Retinal pigment epithelial cell (primary cell): ENCODE data around the gene UBE2K.
"Not testable (repeated sequence)": the region's sequence is repeated elsewhere in the genome, so short reads cannot be mapped to it uniquely, and the experiment has no call there.

Experiments
- DNase-seq: peaks from one replicate; pipeline ENCODE4 v3.0.0-alpha.2; 2010; ENCODE audit warnings: low read depth
- H3K4me3 ChIP-seq: 2 replicates; pipeline ENCODE4 v1.5.1; 2011; ENCODE audit warnings: mild to moderate bottlenecking, low read length, control low read depth, moderate library complexity
- CTCF ChIP-seq: conservative IDR thresholded peaks from 2 replicates; pipeline ENCODE4 v1.5.1; 2011; ENCODE audit warnings: low read depth, low read length, control low read depth, inconsistent platforms

The UBE2K gene

GRCh38 chr4:39712819-39713607 is 15.1 kb downstream of the UBE2K start:
- no peak for DNase-seq
- no peak for TF ChIP-seq CTCF
- no peak overlapping the region for H3K4me3 ChIP-seq

GRCh38 chr4:39713691-39714090 is 15.8 kb downstream of the UBE2K start:
- no peak overlapping the region for H3K4me3 ChIP-seq
- no peak for TF ChIP-seq CTCF
- no peak for DNase-seq

GRCh38 chr4:39714166-39714565 is 16.2 kb downstream of the UBE2K start:
- TF ChIP-seq CTCF = no peak
- no peak for DNase-seq
- H3K4me3 ChIP-seq = no peak overlapping the region

- no peak for TF ChIP-seq CTCF
- DNase-seq = no peak
- no peak overlapping the region for H3K4me3 ChIP-seq
Observed at GRCh38 chr4:39715788-39716187, 17.9 kb downstream of the UBE2K start.

- no peak for TF ChIP-seq CTCF
- no peak for DNase-seq
- no peak overlapping the region for H3K4me3 ChIP-seq
Observed at GRCh38 chr4:39716356-39716755, 18.4 kb downstream of the UBE2K start.

GRCh38 chr4:39717743-39718142 is 19.8 kb downstream of the UBE2K start:
- DNase-seq = not testable (repeated sequence)

GRCh38 chr4:39718366-39719323 is 20.7 kb downstream of the UBE2K start:
- H3K4me3 ChIP-seq = no peak overlapping the region
- TF ChIP-seq CTCF = no peak
- DNase-seq = no peak

More at GRCh38 chr4:39717743-39718142, 19.8 kb downstream of the UBE2K start:
- not testable (repeated sequence) for H3K4me3 ChIP-seq
